Thymus (tissue), 11 donors: Measurements from ENCODE around the gene CAST. TPM values are rescaled to one million over a fixed set of nuclear protein-coding genes. Genes with fewer than 3 reads are reported as not detected.

Experiments used
- DNase-seq, 9 donors: peaks; one replicate each; pipeline ENCODE4 v3.0.0-alpha.2; 2013; ENCODE audit warnings: low spot score in 9 of 9, low read depth in 6 of 9, missing footprints in 1 of 9
- H3K27ac ChIP-seq, 2 donors: one replicate each; pipeline ENCODE4 v1.5.1; 2013; ENCODE audit warnings: control low read depth in 1 of 2, low read depth in 1 of 2, low read length in 1 of 2, mild to moderate bottlenecking in 1 of 2, moderate library complexity in 1 of 2
- H3K27me3 ChIP-seq, 2 donors: one replicate each; pipeline ENCODE4 v1.5.1; 2013; ENCODE audit warnings: low read length in 1 of 2; ENCODE audit not compliant: control insufficient read depth in 2 of 2, insufficient read depth in 1 of 2
- H3K36me3 ChIP-seq, 2 donors: one replicate each; pipeline ENCODE4 v1.5.1; 2013; ENCODE audit warnings: low read length in 1 of 2, mild to moderate bottlenecking in 1 of 2, moderate library complexity in 1 of 2; ENCODE audit not compliant: control insufficient read depth in 2 of 2, insufficient read depth in 2 of 2
- H3K4me1 ChIP-seq, 2 donors: one replicate each; pipeline ENCODE4 v1.5.1; 2013; ENCODE audit warnings: low read length in 2 of 2; ENCODE audit not compliant: control insufficient read depth in 2 of 2, insufficient read depth in 2 of 2
- H3K4me3 ChIP-seq, 2 donors: one replicate each; pipeline ENCODE4 v1.5.1; 2013; ENCODE audit warnings: low read length in 2 of 2, control low read depth in 1 of 2, mild to moderate bottlenecking in 1 of 2
- H3K9me3 ChIP-seq, 2 donors: one replicate each; pipeline ENCODE4 v1.5.1; 2013; ENCODE audit warnings: low read length in 1 of 2, mild to moderate bottlenecking in 1 of 2; ENCODE audit not compliant: control insufficient read depth in 2 of 2, insufficient read depth in 1 of 2
- WGBS: extraction: QIAGEN DNeasy Blood & Tissue Kit; methylation state at CpG from one replicate; pipeline ENCODE4 v1.1.7; 2013; 5-methylcytosine and 5-hydroxymethylcytosine counted together
- polyA plus RNA-seq: library from polyadenylated mRNA; stranded (reverse); fragments of 200-250 nt; gene quantifications from one replicate; pipeline ENCODE4 v1.2.3, GENCODE V29; 2013
- total RNA-seq: library from RNA; stranded (reverse); fragments of 120-200 nt; gene quantifications from one replicate; pipeline ENCODE4 v1.2.4, GENCODE V29; 2013
- donor health status: healthy.

CAST gene
- total and polyA plus RNA-seq, 2 donors: 31.4 to 74.6 TPM

DNA sequence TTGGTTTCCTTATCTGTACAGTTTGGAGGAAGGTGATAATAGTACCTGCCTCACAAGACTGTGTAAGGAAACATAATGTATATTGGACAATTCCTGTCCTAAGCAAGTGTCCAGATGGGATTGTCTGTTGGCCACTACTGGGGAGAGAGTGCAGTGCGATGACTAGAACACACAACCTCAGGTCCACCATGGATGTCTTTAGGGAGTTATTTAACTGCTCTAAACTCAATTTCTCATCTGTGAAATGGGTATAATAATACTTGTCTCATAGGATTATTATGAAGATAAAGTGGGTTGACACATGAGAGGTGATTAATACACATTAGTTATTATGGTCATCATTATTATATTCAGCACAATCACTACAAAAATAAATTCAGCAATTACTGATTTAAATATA is 63.1 kb downstream of the CAST start:
- Histone ChIP-seq H3K27ac (no peak overlapping the region), H3K27me3 (no peaks in the 10 kb centered on the region), H3K4me3 (no peak overlapping the region), H3K9me3 (no peaks in the 10 kb centered on the region), H3K36me3 (no peaks in the 10 kb centered on the region), H3K4me1 (no peaks in the 10 kb centered on the region)
- 99% methylated on average over 1 of the region's 1 CpG for WGBS
- DNase-seq: no peak

DNA sequence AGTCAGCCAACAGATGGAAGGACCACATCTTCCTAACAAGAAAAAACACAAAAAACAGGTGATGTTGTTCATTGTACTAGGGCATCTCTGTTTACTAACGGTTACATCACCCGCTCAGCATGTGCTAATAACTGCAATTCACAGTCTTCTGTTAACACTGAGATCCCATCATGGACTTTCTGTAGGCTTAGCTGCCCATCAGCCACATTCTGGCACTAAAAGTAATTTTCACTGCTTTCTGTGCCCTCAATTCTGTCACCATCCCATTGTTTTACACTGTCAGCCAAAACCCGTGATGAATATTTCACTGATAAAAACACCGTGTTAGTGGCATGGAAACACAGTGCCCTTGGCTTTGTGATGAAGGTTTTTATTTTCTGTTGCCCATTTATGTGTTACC is 64.6 kb downstream of the CAST start:
- no peaks in the 10 kb centered on the region for H3K4me1 ChIP-seq
- H3K27ac ChIP-seq: no peak overlapping the region
- WGBS: 97% methylated on average over 4 of the region's 4 CpGs
- no peaks in the 10 kb centered on the region for H3K36me3 ChIP-seq
- H3K27me3 ChIP-seq: no peaks in the 10 kb centered on the region
- H3K9me3 ChIP-seq: no peaks in the 10 kb centered on the region
- no peak overlapping the region for H3K4me3 ChIP-seq
- no peak for DNase-seq

DNA sequence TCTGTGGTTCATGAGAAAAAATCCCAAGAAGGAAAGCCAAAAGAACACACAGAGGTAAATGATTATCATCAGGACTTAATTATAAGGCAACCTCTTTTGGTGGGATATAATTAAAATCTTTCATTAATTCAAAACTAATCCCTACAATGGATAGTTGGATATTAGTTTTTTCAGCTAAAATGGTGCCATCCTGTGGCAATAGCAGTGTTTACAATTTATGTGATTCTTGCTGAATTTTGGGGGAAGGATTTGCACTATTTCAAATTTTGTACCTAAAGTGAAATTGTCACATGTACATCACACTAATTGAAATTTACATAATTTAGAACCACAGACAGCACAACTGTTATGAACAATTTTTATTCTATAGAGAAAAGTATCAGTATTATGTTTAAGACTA is 67.0 kb downstream of the CAST start:
- Histone ChIP-seq H3K27ac (no peak overlapping the region), H3K9me3 (no peaks in the 10 kb centered on the region), H3K36me3 (no peaks in the 10 kb centered on the region), H3K4me1 (no peaks in the 10 kb centered on the region), H3K4me3 (no peak overlapping the region), H3K27me3 (no peaks in the 10 kb centered on the region)
- no peak for DNase-seq

GRCh38 chr5:96730586-96730985 is 68.4 kb downstream of the CAST start:
- WGBS: 91% methylated on average over 6 of the region's 6 CpGs
- H3K4me1 ChIP-seq: no peaks in the 10 kb centered on the region
- H3K36me3 ChIP-seq: no peaks in the 10 kb centered on the region
- no peak overlapping the region for H3K27ac ChIP-seq
- H3K9me3 ChIP-seq: no peaks in the 10 kb centered on the region
- H3K27me3 ChIP-seq: no peaks in the 10 kb centered on the region
- H3K4me3 ChIP-seq: no peak overlapping the region
- peak in 6 of 9 donors; percentile 5 to 60 (median 12) for DNase-seq

DNA sequence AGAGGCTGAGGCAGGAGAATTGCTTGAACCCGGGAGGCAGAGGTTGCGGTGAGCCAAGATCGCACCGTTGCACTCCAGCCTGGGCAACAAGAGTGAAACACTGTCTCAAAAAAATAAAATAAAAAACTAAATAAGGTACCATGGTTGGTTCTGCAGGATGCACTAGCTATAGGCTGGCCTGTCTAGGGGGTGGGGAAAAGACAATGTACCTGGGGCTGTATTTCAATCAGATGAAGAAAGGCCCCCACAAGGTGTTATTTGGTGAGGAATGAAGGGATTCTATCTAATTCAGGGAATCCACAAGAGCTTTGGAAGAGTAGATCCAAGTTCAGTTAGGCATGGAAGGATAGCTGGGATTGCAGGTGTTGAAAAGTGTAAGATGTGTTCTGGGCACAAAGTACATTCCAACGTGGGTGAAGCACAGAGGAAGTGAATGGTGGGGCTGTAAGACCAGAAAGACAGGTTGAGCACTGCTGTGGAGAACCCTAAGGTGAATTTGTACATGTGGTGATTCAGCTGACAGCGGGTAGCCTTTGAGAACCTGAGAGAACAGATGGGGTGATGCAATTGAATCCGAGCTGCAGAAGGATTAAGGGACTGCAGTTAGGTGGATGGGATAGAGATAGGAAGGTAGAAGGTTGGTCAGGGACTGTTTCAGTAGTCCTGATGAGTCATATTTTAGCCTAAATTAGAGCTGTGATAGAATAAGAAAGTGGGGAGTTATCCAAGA is 71.8 kb downstream of the CAST start:
- 90% methylated on average over 7 of the region's 7 CpGs for WGBS

DNA sequence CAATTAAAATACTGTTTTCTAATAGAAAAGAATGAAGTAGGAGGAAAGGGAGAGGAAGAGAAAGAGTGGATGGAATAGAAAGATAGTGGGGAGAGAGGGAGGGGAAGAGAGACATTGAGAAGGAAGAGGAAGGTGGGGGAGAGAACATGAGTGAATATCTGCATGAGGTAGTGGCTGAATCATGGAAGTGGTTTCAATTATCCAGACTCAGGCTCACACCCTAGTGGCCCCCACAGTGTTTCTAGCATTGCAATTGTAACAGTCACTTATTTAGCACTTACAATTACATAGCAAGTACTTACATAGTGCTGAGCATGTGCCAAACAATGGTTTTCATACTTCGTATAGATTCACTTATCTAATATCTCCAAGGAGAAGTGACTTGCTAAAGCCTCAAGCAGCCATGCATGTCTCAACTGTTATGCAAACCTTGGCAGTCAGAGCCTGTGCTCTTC is 72.7 kb downstream of the CAST start:
- Histone ChIP-seq H3K9me3 (no peaks in the 10 kb centered on the region), H3K27ac (no peak overlapping the region), H3K27me3 (no peaks in the 10 kb centered on the region), H3K4me3 (no peak overlapping the region), H3K36me3 (no peaks in the 10 kb centered on the region), H3K4me1 (no peaks in the 10 kb centered on the region)
- DNase-seq: no peak
- 86% methylated on average over 1 of the region's 1 CpG for WGBS

More for the DNA sequence above, 71.8 kb downstream of the CAST start:
- Histone ChIP-seq H3K4me1 (no peaks in the 10 kb centered on the region), H3K9me3 (no peaks in the 10 kb centered on the region), H3K27me3 (no peaks in the 10 kb centered on the region), H3K27ac (no peak overlapping the region), H3K4me3 (no peak overlapping the region), H3K36me3 (no peaks in the 10 kb centered on the region)
- no peak for DNase-seq

GRCh38 chr5:96736937-96737336 is 74.8 kb downstream of the CAST start:
- no peak overlapping the region for H3K27ac ChIP-seq
- peaks cover 5 to 7% of the 10 kb centered on the region in 2 donors for H3K36me3 ChIP-seq
- H3K27me3 ChIP-seq: no peaks in the 10 kb centered on the region
- no peaks in the 10 kb centered on the region for H3K9me3 ChIP-seq
- no peaks in the 10 kb centered on the region for H3K4me1 ChIP-seq
- DNase-seq: no peak
- no peak overlapping the region for H3K4me3 ChIP-seq
- WGBS: 99% methylated on average over 3 of the region's 3 CpGs

DNA sequence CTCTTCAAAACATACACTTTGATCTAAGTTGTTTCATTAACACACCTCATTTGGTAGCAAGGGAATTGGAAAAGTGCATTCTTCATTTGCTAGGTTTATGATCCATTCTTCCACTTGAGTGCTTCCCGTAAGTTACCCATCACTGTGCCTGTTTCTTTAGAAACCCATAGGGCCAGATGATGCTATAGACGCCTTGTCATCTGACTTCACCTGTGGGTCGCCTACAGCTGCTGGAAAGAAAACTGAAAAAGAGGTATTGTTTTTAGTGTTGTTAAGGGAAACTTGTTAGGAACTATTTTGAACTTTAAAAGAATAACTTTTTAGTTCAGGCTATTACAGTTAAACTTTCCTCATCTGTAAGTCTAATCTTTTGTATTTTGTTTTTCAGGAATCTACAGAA is 78.9 kb downstream of the CAST start:
- Histone ChIP-seq H3K27me3 (no peaks in the 10 kb centered on the region), H3K9me3 (no peaks in the 10 kb centered on the region), H3K4me3 (no peak overlapping the region), H3K27ac (no peak overlapping the region), H3K36me3 (peaks cover 7 to 17% of the 10 kb centered on the region in 2 donors), H3K4me1 (no peaks in the 10 kb centered on the region)
- no peak for DNase-seq
- 99% methylated on average over 3 of the region's 3 CpGs for WGBS

GRCh38 chr5:96741891-96742309 is 79.7 kb downstream of the CAST start:
- no peaks in the 10 kb centered on the region for H3K27me3 ChIP-seq
- H3K4me3 ChIP-seq: no peak overlapping the region
- H3K27ac ChIP-seq: no peak overlapping the region
- no peaks in the 10 kb centered on the region for H3K4me1 ChIP-seq
- DNase-seq: no peak
- H3K9me3 ChIP-seq: no peaks in the 10 kb centered on the region
- 94% methylated on average over 3 of the region's 3 CpGs for WGBS
- H3K36me3 ChIP-seq: peaks cover 7 to 17% of the 10 kb centered on the region in 2 donors
